ENCODE data around the gene LRPAP1. TPM values are rescaled to one million over a fixed set of nuclear protein-coding genes. Genes with fewer than 3 reads are reported as not detected.

The LRPAP1 gene
- total RNA-seq, 1 donor from 2014 or later = 81.6 TPM

DNA sequence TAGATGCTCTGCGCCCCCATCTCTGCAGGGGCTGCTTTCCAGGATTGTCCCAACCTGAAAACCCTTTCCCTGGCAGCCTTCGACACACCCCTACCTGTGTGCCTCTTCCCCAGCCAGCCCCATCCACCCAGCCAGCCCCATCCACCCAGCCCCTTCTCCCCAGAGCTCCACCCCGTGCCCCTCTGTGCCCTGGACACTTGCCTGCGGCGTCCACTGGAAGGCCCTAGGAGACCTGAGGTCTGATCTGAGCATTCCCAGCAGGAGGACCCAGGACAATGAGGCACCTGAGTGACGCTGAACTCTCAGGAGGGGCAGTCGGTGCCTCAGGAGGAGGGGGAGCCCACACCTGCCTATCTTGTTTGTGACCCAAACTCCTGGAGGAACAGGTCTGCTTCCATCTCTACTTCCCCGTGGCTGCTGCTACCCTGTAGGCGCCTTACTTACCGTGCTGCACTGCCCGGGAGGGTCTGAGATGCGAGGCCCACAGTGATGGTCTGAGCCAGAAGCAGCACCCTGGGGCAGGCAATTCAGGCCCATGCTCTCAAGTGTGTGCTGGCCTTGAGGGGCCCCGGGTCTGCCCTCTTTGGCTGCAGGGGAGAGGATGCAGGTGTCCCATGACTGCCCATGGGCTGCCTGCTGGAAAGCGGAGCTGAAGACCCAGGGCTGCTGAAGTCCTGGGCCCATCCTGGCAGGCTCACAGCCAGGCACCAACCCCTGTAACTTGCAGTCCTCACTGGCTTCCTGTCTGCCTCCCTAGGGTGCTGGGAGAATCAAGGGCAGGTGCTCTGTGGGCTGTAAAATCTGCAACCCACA lies 4.9 kb downstream of the LRPAP1 start:
- no peak for DNase-seq (ENCODE audit: low read depth)
- H3K4me3 ChIP-seq (ENCODE audit: low read depth, low read length) = no peak overlapping the region
- TF ChIP-seq, protein P1, sequence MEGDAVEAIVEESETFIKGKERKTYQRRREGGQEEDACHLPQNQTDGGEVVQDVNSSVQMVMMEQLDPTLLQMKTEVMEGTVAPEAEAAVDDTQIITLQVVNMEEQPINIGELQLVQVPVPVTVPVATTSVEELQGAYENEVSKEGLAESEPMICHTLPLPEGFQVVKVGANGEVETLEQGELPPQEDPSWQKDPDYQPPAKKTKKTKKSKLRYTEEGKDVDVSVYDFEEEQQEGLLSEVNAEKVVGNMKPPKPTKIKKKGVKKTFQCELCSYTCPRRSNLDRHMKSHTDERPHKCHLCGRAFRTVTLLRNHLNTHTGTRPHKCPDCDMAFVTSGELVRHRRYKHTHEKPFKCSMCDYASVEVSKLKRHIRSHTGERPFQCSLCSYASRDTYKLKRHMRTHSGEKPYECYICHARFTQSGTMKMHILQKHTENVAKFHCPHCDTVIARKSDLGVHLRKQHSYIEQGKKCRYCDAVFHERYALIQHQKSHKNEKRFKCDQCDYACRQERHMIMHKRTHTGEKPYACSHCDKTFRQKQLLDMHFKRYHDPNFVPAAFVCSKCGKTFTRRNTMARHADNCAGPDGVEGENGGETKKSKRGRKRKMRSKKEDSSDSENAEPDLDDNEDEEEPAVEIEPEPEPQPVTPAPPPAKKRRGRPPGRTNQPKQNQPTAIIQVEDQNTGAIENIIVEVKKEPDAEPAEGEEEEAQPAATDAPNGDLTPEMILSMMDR (conservative IDR thresholded peaks at IDR 0.05; ENCODE audit: low read depth, low read length) = no peak

DNA sequence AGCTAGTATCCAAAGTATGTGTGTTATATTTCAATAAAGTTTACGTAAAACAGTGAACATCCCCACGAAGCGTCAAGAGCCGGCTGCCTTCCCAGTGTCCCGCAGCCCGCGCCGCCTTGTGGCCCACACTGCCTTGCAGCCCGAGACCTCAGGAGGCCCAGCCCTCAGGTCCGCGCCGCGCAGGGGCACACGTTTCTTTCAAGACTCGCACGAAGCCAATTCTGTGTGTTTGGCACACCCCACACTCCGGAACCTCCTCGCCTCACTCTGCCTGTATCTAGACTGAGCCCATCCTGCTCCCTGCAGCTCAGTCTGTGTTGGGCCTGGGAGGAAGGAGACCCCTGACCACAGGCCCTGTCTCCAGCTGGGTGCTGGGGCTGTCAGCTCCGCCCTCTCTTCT lies 5.8 kb downstream of the LRPAP1 start:
- no peak overlapping the region for H3K4me3 ChIP-seq (ENCODE audit: low read depth, low read length)
- no peak for DNase-seq (ENCODE audit: low read depth)
- TF ChIP-seq, protein P1 (conservative IDR thresholded peaks at IDR 0.05; ENCODE audit: low read depth, low read length) = no peak

- TF ChIP-seq, protein P1 (conservative IDR thresholded peaks at IDR 0.05; ENCODE audit: low read depth, low read length) = no peak
- H3K4me3 ChIP-seq (ENCODE audit: low read depth, low read length) = no peak overlapping the region
- no peak for DNase-seq (ENCODE audit: low read depth)
These were observed 6.4 kb downstream of the LRPAP1 start for GRCh38 chr4:3525532-3526430.

DNA sequence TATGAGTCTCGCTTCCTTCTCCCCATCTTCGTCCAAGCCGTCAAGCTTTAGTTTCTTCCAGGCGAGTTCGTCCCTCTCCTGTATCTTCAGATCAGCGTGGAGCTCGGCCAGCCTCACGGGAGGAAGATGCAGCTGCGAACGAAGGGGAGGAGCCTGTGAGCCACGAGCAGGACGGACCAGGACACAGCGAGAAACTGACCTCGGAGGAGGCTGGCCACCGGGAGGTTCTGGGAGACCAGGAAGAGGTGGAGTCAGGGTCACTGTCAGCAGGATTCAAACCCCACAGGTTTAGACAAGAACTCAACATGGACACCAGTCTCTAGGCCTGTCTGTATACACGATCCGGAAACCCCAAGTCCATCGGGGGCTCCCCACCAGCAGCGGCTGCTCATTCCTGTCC lies 7.3 kb downstream of the LRPAP1 start:
- no peak overlapping the region for H3K4me3 ChIP-seq (ENCODE audit: low read depth, low read length)
- DNase-seq (ENCODE audit: low read depth) = no peak
- TF ChIP-seq, protein P1 (conservative IDR thresholded peaks at IDR 0.05; ENCODE audit: low read depth, low read length) = no peak

DNA sequence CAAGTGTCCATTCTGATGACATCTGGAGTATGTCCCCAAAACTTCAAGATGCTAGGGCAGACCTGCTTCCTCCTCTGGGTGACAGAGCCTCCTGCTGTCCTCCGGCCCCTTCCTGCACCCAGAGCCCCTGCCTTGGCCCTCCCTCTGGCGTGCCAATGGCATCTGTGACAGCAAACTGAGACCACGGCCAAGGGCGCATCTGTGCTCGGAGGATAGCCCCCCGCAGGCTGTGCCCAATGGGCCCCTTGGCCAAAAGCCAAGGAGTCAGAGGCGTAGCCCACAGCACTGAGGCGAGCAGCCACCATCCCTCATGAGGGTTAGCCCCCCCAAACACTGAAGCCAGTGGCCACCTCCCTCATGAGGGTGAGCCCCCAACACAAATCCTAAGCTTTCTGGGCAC lies 7.9 kb downstream of the LRPAP1 start:
- no peak overlapping the region for H3K4me3 ChIP-seq (ENCODE audit: low read depth, low read length)
- TF ChIP-seq, protein P1 (conservative IDR thresholded peaks at IDR 0.05; ENCODE audit: low read depth, low read length) = no peak
- DNase-seq (ENCODE audit: low read depth) = no peak

- H3K4me3 ChIP-seq (ENCODE audit: low read depth, low read length) = no peak overlapping the region
- TF ChIP-seq, protein P1 (conservative IDR thresholded peaks at IDR 0.05; ENCODE audit: low read depth, low read length) = no peak
- DNase-seq (ENCODE audit: low read depth) = no peak
These were observed 8.5 kb downstream of the LRPAP1 start for GRCh38 chr4:3523628-3524221.
